HG03439 (cell line): ENCODE measurements around the gene STON2.

Source experiments
- ATAC-seq: cut with Tn5 transposase; IDR thresholded peaks from one replicate; pipeline ENCODE4 v1.9.1; 2021; ENCODE audit warnings: mild to moderate bottlenecking, moderate library complexity; ENCODE audit not compliant: unreplicated experiment

Gene STON2

GRCh38 chr14:81340201-81340600, 59.9 kb downstream of the STON2 start:
- no peak for ATAC-seq

GRCh38 chr14:81337073-81337472, 63.1 kb downstream of the STON2 start:
- no peak for ATAC-seq

DNA sequence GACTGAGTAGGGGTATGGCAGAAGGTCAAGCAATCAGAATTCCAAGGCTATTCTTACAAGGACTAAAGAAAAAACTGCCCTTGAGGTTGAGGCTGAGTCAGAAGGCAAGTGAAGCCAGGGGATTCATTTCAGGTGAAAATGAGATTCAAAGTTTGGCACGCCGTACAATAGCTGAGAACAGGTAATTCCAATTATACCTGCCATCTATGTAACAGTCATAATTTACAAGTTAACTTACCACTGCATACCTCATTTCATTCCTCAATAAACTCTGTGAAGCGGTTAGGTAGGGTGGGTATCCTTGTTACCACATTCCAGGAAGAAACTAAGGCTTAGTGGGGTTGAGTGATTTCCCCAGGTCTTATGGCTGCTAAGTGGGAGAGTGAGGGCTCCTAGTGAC, 64.1 kb downstream of the STON2 start:
- ATAC-seq, result no peak

GRCh38 chr14:81332725-81333124, 67.4 kb downstream of the STON2 start:
- ATAC-seq, result no peak

- no peak for ATAC-seq
These were observed 68.7 kb downstream of the STON2 start for GRCh38 chr14:81331229-81332021.

DNA sequence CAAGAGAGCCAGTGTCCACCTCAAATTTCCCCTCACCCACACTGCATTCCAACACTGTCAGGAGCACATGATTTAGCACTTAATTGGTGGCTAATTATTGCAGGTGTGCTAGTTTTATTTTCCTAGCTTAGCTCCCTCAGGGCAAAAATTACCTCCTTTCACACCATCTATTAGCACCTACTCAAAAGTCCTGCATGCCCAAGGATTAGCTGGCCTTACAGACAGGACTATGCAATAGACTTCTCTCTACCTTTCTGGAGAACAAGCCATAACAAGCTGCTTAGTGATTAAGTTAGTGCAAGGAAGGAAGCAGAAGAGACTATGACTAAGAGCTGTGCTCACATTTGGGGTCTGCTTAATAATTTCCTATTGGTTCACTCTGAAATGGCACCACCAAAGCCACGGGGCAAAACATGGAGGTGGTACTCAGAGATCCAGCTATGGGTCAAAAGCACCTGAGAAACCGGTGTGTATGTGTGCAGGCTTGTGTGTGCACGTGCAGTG, 69.5 kb downstream of the STON2 start:
- ATAC-seq, result no peak

DNA sequence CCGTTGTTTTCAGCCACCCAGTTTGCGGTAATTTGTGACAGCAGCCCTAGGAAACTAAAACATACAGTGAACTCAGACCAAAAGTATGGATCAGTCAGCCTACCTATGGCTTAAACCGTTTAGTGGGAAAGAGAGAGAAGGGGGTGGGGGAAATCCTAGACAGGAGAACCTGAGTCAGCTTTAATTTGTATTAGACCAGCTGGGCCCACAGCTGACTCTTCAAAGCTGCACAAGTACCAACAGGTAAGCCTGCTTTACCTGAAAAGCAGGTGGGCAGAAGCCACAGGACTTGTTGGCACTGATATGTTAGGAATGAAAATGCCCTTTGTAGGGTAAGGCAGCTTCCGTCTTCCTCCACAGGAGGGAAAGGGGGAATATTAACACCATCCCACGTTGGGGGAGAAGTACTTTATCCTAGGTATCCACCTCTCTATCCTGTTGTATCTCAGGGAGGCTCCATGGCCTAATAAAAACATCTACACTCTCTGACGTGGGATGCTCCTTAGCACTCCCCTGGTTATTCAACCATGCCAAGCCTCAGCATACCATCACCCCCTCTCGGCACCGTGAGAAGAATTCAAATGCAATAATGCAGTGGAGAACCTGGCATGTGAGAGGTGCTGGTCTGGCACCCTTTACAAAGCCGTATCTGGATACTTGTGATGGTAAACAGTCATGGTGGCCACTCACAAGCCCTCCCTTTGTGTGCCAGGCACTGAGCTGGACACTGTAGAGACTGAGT, 70.3 kb downstream of the STON2 start:
- ATAC-seq, result no peak

DNA sequence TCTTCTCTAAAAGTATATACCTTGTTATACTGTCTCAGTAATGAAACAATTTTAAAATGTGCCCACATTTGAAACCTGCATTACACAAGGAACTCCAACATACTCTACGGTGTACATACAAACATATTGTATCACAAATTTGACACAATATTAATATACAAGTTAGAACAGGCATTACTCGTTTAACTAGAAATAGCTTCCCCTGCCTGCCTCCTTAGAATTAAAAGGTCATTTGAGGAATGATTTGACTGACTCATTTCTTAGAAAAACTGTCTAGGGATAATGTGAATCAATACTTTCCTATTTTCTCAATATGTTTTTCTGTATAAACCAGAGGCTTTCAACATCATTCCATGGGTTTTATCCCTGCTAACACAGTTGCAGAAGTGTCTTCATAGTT, 73.7 kb downstream of the STON2 start:
- ATAC-seq, result no peak

DNA sequence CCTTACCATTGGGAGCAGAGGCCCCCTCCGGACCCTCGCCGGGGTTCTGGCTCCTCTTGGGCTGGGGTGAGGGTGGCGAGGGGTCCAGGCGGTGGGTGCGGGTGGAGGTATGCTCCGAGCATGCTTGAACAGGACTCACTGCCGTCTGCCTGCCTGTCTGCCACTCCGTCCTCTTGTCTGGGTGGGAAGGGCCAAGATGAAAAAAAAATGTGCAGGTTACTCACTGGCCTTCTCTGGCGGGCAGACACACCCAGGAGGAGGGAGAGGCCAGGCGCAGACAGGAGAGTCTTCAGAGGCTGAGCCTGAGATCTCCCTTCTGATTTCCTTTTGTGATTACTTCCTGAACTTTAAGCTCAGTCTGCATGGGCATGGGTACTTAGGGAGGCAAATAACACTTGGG, 76.1 kb downstream of the STON2 start:
- ATAC-seq, result no peak

- no peak for ATAC-seq
These were observed 77.0 kb downstream of the STON2 start for GRCh38 chr14:81323093-81323492.

DNA sequence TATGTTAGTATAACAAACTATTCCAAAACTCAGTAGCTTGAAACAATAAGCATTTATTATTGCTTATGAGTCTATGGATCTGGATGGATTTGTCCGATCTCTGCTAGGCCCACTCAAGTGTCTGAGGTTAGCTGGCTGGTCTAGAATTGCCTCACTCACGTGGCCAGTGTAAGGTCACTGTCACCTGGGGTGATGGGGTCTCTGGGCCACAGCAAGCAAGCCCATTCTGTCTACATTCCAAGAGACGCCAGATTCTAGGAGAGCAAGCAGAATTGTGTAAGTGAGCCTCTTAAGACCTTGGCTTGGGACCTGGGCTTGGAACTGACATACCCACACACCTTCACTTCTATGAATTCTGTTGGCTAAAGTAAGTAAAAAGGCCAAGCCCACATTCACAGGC, 80.2 kb downstream of the STON2 start:
- no peak for ATAC-seq

DNA sequence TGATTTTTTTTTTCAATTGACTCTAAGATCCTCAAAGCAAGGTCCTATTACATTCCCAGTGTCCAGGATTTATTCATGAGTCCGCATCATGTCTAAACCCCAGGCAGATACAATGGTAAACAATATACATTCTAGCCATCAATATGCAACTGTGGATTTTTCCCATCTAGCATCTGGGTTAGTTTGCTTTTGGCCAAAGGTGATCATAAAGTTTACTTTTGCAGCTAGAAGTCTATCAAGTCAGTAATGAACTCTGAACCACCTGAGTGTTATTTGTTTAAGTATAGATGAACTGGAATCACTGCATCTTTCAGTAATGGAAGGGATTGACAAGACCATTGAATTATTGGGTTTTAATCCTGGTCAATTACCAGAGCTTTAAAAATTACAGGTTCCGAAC, 80.8 kb downstream of the STON2 start:
- ATAC-seq, result no peak

GRCh38 chr14:81315341-81315740, 84.8 kb downstream of the STON2 start:
- no peak for ATAC-seq

DNA sequence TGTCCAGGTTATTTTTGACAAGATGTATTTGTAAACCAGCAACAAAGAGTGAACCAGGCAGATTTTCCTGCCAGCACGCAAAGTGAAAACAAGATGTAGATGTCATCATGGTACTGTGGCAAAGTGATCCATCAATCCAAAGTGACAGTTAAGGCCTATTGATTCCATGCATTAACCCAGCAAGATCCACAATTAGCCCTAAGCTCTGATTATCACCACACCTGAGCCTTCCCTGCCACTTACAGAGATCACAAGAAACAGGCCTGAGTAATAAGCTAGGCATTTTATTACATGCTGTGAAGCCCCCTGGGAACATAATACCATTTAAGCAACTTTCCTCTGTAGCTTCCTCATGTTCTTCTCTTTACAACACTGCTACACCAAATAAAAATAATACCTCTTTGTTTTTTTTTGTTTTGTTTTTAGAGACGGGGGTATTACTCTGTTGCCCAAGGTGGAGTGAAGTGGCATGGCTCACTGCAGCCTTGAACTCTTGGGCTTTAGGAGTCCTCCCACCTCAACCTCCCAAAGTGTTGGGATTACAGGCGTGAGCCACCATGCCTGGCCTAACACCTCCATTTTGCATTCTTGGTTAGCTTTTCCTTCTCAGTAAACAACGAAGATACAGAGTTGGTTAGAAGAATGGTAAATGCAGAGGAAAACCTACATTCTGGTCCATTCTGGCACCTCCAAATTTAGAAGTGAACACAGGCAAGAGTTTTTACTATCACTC, 85.5 kb downstream of the STON2 start:
- no peak for ATAC-seq

- ATAC-seq, result no peak
These were observed 86.2 kb downstream of the STON2 start for GRCh38 chr14:81313775-81314429.

- no peak for ATAC-seq
These were observed 86.9 kb downstream of the STON2 start for GRCh38 chr14:81313200-81313599.

GRCh38 chr14:81312289-81312876, 87.7 kb downstream of the STON2 start:
- ATAC-seq, result no peak

DNA sequence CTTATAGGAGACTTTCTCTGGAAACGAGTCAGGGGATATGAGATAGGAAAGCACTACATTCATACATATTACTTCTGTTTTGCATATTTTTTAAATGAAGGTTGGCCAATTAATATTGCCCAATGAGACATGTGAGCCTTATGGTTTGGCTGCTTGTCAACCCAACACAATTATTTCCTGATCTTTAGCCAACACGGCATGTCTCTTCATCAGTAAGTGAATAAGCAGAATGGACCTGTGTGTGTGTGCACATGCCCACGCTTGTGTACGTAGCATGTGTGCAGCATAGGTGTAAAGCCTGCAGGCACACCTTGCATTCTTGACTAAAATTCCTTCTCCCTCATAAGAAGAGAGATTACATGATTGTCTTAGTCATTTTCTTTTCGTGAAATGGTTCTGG, 88.3 kb downstream of the STON2 start:
- no peak for ATAC-seq

DNA sequence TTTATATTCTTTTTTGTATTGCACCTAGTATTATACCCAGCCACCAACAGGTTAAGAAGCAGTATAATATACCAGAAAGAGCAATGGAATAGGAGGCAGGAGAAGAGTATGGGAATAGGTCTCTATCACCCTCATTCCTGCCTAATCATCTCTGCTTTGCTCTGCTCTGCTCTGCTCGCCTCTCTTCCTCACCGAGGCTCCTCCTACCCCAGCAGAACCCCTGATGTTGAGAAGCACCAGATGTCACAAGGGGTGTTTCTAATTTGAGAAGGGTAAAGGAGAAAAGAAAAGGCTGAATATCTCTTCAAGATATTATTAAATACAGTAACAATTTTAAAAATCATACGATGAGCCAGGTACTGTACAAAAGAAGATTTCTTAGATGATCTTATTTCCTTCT, 89.0 kb downstream of the STON2 start:
- ATAC-seq, result no peak

DNA sequence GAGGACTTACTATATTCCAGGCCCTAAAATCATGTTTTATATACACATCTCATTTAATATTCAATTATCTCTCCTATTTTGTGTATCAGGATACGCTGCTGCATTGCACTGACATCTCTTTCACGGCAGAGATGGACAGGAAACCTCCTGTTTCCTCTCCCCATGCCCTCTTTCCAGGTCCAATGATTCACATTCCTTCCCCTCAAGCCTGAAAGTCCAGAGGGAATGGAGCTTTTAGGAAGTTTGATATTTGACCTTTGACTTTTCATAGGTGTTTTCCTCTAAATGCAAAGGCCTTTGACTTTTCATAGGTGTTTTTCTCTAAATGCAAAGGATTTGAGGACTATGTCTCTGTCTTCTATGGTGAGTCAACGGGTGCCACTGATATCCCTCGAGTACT, 89.5 kb downstream of the STON2 start:
- ATAC-seq, result no peak

DNA sequence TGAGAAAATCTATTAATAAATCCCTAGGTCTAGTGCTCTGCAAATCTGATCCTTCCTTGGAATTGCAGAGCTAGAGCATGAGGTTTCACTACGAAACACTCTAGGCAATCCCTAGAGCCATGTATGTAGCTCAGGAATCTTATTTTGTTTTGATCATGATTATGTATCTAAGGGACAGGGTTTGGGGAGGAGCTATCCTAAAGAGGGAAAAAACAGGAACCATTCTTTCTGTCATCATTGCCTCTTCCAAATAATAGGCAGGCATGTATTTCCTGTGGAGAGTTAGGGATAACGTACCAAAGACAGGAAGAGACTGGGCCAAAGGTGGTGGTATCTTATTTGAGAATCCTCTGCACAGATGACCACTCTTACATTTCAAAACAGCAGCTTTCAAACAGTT, 90.6 kb downstream of the STON2 start:
- no peak for ATAC-seq
